Thoracic aorta endothelial cell (primary cell): Measurements from ENCODE around the gene HRH2. TPM values are rescaled to one million over a fixed set of nuclear protein-coding genes. Genes with fewer than 3 reads are reported as not detected.

Experiments
- small RNA-seq: library from RNA; depleted of rRNA; stranded (forward); fragments of <200 nt; gene quantifications from one replicate; pipeline ENCODE3, GENCODE V24; 2012
- total RNA-seq: library from RNA; depleted of rRNA; stranded (reverse); fragments of >200 nt; gene quantifications from 2 replicates; pipeline ENCODE4 v1.2.3, GENCODE V29; 2012

Gene HRH2
- 1.7 TPM in 1 of 2 replicates, not detected in the other for total RNA-seq

GRCh38 chr5:175657593-175658271, at the start of gene HRH2:
HRH2 (plus strand) TSS chr5:175658071; CDS start chr5:175683234, 25,163 bp downstream.

Small RNAs within 50 kb of the gene (small RNA-seq; reads per million reads assigned to genes)
- gene RN7SKP148 (not detected), gene RNU6-226P (not detected)

Other genes starting within 250 kb of the HRH2 start
- not detected in 2 replicates for gene DRD1, start 213.9 kb upstream of the HRH2 start, total RNA-seq
- 98.4 and 133 TPM in 2 replicates for gene SFXN1, start 179.5 kb upstream of the HRH2 start, total RNA-seq
- gene CPLX2, start 213.5 kb downstream of the HRH2 start, total RNA-seq: not detected in 2 replicates